GM10266 (cell line): ENCODE data around the gene TXNDC17.

Source experiments
- DNase-seq: peaks from one replicate; pipeline ENCODE4 v3.0.0; 2012; ENCODE audit errors: extremely low spot score
- TF ChIP-seq, protein P1 (sequence below): IDR thresholded peaks from 2 replicates; pipeline ENCODE4 v1.5.1; 2012; ENCODE audit warnings: mild to moderate bottlenecking, low read depth; ENCODE audit not compliant: control insufficient read depth, insufficient read depth; ENCODE audit errors: missing control alignments

Gene TXNDC17

DNA sequence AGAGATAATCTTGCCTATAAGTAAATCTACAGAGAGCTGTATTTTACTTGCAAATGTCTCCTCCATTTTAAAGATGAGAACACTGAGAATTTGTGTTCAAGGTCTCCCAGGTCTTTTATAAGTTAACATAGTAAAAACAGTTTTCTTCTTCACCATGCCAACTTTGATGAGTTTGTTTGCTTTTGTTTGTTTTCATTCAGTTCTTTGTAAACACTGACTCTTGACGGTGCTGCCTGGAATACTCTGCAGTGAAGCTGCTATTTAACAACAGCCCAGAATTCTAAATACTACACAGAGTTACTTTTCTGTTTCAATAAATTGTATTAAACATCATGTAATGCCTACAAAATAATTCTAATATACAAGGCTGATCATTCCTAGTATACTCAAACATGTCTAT, 43.1 kb upstream of the TXNDC17 start:
- TF ChIP-seq, protein P1, sequence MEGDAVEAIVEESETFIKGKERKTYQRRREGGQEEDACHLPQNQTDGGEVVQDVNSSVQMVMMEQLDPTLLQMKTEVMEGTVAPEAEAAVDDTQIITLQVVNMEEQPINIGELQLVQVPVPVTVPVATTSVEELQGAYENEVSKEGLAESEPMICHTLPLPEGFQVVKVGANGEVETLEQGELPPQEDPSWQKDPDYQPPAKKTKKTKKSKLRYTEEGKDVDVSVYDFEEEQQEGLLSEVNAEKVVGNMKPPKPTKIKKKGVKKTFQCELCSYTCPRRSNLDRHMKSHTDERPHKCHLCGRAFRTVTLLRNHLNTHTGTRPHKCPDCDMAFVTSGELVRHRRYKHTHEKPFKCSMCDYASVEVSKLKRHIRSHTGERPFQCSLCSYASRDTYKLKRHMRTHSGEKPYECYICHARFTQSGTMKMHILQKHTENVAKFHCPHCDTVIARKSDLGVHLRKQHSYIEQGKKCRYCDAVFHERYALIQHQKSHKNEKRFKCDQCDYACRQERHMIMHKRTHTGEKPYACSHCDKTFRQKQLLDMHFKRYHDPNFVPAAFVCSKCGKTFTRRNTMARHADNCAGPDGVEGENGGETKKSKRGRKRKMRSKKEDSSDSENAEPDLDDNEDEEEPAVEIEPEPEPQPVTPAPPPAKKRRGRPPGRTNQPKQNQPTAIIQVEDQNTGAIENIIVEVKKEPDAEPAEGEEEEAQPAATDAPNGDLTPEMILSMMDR, result no peak
- DNase-seq, result no peak

DNA sequence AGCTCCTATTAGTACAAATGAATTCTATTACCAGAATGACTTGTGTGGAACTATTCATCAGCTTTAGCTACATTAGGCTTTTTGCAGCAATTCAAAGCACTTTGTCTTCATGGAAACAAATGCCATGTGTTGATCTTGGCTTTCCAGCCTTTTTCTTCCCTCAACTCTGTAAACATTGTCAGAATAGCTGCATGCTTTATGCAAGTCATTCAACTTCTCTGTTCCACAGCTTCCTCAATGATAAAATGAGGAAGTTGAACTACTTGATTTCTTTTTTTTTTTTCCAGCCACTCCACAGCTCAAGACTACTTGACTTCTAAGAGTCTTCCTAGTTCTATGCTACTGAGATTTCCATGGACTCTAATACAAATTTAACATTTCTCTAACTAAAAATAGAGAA, 41.5 kb upstream of the TXNDC17 start:
- DNase-seq, result no peak
- TF ChIP-seq, protein P1, result no peak

DNA sequence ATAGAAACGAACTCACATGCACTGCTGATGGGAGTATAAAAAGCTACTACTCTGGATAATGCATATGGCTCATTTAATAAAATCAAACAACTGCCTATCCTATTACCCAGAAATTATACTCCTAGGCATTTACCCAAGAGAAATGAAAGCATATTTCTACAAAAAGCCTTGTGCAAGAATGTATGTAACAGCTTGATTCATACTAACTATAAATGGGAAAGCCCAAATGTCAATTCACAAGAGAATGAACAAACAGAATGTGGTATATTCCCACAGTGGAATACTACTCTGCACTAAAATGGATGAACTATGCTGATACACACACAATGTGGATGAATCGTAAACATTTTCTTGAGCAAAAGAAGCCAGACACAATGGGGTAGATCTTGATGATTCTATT, 38.7 kb upstream of the TXNDC17 start:
- no peak for DNase-seq
- TF ChIP-seq, protein P1, result no peak

DNA sequence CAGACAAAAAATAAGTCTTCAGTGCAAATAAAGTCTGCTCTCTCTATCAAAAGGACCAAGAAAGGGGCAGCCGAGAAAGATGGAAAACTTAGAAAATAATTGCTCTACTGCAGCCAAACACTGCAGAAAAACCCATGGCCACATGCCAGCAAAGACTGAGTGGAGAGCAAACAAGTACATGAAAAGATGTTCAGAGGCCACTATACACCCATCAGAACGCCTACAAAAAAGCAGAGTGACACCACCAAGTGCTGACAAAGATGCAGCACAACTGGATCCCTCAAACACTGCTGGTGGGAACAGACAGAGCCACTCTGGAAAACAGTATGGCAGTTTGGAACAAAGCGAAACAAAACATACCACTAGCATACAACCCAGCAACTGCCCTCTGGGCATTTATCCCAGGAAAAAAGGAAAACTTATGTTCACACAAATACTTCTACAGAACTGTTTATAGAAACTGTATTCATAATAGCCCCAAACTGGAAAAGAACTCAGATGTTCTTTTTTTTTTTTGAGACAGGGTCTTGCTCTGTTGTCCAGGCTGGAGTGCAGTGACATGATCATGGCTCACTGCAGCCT, 37.0 kb upstream of the TXNDC17 start:
- TF ChIP-seq, protein P1, result no peak
- no peak for DNase-seq

DNA sequence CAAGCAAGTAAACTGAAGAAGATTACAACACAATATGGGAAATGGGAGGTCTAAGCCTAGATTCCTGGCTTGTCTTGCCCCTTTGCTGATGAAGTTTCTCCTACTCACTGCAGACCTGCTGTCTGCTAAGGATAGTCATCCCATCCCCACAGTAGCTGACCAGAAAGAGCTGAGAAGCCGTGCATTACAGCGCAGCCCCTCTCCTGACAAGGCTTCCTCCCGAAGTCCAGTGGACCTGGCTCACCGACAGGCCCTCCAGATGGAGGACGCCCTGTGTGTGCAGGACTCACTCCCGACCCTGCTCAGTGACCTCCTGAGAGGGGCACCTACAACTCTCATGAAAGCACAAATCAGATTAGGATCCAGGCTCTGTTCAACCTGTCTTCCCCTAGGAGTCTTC, 35.7 kb upstream of the TXNDC17 start:
- TF ChIP-seq, protein P1, result no peak
- DNase-seq, result no peak

DNA sequence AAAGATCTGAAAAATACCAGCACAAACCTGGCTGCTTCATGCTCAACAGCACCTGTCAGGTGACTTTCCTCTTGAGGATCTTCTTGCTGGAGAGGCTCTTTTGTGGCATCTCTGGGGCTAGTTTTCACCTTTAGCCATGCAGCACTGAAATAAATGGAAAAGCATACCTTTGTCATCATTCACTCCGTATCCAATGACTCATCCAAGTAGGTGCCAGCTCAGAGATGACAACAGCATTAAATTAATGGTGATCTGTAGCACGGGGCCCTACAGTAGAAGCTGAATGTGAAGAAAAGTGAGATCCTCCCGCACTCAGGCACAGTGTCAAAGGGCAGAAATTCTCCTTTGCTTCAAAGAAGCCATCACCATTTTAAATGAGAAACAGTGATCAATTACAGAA, 32.5 kb upstream of the TXNDC17 start:
- TF ChIP-seq, protein P1, result no peak
- no peak for DNase-seq

DNA sequence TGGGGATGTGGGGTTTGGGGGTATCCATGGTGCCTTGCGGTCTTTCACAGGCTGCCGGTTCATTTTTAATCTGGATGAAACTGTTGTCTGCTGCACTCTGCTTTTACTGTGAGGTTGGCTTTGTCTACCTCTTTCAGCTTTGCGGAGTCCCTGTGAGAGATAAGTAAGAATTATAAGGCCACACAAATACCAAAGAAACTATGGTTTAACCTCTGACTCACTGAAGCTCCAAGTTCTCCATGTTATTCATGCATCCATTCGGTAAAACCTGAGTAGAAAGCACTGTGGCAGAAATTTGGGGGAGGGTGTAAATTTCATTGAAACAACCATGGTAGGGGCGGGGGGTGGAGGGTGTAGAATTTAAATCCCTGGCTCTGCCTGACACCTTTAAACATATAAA, 30.8 kb upstream of the TXNDC17 start:
- no peak for DNase-seq
- TF ChIP-seq, protein P1, result no peak
